GM12873 (cell line): ENCODE data around the gene SEMA5A.

ENCODE experiments used
- CTCF ChIP-seq: IDR thresholded peaks from 2 replicates; pipeline ENCODE4 v1.5.1; 2012; ENCODE audit warnings: low read depth, mild to moderate bottlenecking, moderate library complexity, low read length, control low read depth; ENCODE audit not compliant: insufficient read depth; ENCODE audit errors: missing control alignments

SEMA5A gene

DNA sequence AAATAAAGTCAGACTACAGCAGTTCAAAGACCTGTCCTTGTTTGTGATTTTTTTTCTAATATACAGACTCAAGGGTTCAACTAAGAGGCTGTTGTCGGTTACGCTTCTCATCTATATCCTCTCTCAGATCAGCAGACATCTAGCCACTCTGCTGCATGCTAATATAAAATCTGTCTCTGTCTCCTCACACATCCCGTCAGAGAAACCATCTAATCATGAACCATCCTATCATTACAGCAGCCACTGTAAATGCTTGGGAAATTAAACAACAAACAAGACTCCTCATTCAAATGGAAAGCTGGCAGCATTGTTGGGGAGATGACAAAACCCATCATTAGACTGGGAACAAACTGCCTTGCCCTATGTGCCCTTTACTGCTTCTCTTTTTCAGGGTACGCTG lies 94.8 kb downstream of the SEMA5A start:
- no peak for TF ChIP-seq CTCF

- TF ChIP-seq CTCF = no peak
Observed at GRCh38 chr5:9447691-9448090, 98.2 kb downstream of the SEMA5A start.

DNA sequence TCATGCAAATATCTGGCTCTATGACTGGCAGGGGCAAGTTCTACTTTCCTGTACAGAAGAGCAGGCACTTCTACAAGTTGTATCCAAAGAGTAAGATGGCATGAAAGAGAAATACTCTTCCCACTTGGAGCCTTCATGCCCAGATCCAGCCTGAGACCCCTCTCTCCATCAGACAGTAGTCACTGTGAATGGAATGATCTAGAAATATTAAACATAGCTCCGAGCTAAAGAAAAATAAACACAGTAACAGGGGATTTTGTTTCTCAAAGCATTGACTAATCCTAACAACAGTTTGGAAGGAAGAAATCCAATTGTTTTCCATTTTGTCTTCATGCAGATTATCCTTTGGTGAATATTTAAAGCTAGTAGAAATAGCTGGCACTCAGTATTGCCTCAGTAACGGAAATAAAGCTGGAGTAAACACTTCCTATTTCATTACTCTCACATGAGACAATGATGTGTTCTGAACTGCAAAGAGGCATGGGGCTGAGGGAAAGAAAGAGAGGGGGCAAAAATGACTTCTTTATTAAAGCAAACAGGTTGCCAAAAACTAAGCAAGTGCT lies 100.0 kb downstream of the SEMA5A start:
- TF ChIP-seq CTCF = no peak

GRCh38 chr5:9444346-9444745 lies 101.5 kb downstream of the SEMA5A start:
- no peak for TF ChIP-seq CTCF

DNA sequence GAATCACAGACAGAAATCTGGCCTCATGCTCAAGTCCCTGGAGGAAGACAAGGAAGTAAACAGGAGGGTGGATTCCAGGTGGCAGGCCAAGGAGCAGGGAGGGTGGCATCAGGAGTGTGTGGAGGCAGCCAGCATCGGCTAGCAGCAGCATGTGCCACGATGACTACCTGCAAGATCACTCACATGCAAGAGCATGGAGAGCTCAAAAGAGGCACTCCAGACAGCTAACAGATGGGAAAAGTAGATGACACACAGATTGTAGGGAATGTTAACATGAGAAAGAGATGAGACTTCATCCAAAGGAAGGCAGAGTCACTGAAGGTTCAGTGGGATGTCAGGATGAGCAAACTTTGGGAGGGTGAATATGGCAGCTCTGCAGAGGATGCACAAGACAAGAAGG lies 104.3 kb downstream of the SEMA5A start:
- TF ChIP-seq CTCF = no peak

GRCh38 chr5:9440517-9440916 lies 105.4 kb downstream of the SEMA5A start:
- TF ChIP-seq CTCF = no peak

GRCh38 chr5:9439531-9440292 lies 106.2 kb downstream of the SEMA5A start:
- no peak for TF ChIP-seq CTCF
